Measurements from ENCODE around the gene ERICH6. TPM values are rescaled to one million over a fixed set of nuclear protein-coding genes. Genes with fewer than 3 reads are reported as not detected.

ERICH6 gene
- total RNA-seq, result under 1 TPM in 1 of 2 donors, not detected in 1; 0.18 TPM
- polyA plus RNA-seq, result not detected
- long read RNA-seq, donor 1, partial matches to known transcripts, result 0 of 2 reads
- long read RNA-seq, donor 1, other reads (novel, unspliced or antisense), result 2 of 2 reads
- long read RNA-seq, donor 2, result 0 reads

DNA sequence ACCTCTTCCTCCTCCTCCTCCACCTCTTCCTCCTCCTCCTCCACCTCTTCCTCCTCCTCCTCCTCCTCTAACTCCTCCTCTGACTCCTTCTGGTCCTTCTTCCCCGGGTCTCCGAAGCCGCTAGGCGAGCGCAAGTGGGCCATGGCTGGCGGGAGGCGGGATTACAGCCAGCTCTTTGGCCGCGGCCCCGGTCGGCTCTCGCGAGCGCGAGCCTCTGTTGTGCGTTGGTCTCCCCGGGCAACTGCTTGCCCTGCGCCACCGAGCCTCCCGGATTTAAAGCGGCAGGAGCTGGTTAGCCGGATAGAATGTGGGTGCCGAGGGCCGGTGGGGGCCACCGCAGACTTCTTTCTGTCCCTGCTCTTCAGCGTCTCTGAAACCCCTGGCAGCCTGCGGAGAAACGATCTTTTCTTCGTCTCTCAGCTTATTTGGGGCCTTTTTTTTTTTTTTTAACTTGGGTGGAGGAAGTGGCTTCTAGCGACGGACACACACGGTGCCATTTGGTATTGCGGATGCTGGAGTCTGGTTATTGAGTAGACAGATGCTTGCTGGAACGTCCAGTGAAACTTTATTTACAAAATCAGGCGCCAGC is at the start of gene ERICH6:
Gene ERICH6, minus strand, starts transcription at position 165 of the 589 bp plus-strand sequence. Its CDS starts 22 bp downstream, at position 143.
- H3K4me3 ChIP-seq (ENCODE audit: low read length in 2 of 2), result peak within 1 kb of the TSS; percentile 23 to 86
- no peaks in the 10 kb centered on the region for H3K9me3 ChIP-seq (ENCODE audit: control insufficient read depth, low read length)
- no peaks in the 10 kb centered on the region for H3K4me1 ChIP-seq (ENCODE audit: control insufficient read depth in 1 of 2, insufficient read depth in 2 of 2, low read length in 2 of 2)
- DNase-seq (peak; percentile 96 to 97), ATAC-seq (ENCODE audit: low FRiP score) (peak; percentile 98)
- WGBS, 2 donors, result 0% methylated on average over 33 to 35 of the region's 35 CpGs
- H3K27me3 ChIP-seq (ENCODE audit: control insufficient read depth in 1 of 2, insufficient read depth in 2 of 2, low read length in 1 of 2), result no peaks in the 10 kb centered on the region
- intact Hi-C loops (cut with DNase I), result loop anchor here (1.0 to 10.0 kb wide), 3 partner anchors 59 to 159 kb away; partner anchors contain the start of genes EIF2A (in 1 of the 2), SELENOT (in 1 of the 2), SERP1 (in 1 of the 2) and SIAH2 (in 1 of the 2)
- peak within 1 kb of the TSS in 1 of 2 donors; percentile 62 for H3K27ac ChIP-seq (ENCODE audit: low read depth in 1 of 2, low read length in 2 of 2)
- H3K36me3 ChIP-seq (ENCODE audit: control insufficient read depth in 1 of 2, insufficient read depth in 2 of 2, low read length in 1 of 2), result no peaks in the 10 kb centered on the region

GRCh38 chr3:150751781-150752263 is 48.1 kb upstream of the ERICH6 start:
- H3K27me3 ChIP-seq (ENCODE audit: control insufficient read depth in 1 of 2, insufficient read depth in 2 of 2, low read length in 1 of 2), result no peaks in the 10 kb centered on the region
- no peak overlapping the region for H3K4me3 ChIP-seq (ENCODE audit: low read length in 2 of 2)
- intact Hi-C loops (cut with DNase I), result no loop called here
- H3K9me3 ChIP-seq (ENCODE audit: control insufficient read depth, low read length), result peaks cover 1% of the 10 kb centered on the region
- H3K27ac ChIP-seq (ENCODE audit: low read depth in 1 of 2, low read length in 2 of 2), result no peak overlapping the region
- ATAC-seq (ENCODE audit: low FRiP score) (no peak), DNase-seq (no peak)
- WGBS, 2 donors, result 76 to 77% methylated on average over 2 of the region's 2 CpGs
- peaks cover 5 to 9% of the 10 kb centered on the region in 2 donors for H3K4me1 ChIP-seq (ENCODE audit: control insufficient read depth in 1 of 2, insufficient read depth in 2 of 2, low read length in 2 of 2)
- H3K36me3 ChIP-seq (ENCODE audit: control insufficient read depth in 1 of 2, insufficient read depth in 2 of 2, low read length in 1 of 2), result peaks cover 0 to 2% of the 10 kb centered on the region in 2 donors

DNA sequence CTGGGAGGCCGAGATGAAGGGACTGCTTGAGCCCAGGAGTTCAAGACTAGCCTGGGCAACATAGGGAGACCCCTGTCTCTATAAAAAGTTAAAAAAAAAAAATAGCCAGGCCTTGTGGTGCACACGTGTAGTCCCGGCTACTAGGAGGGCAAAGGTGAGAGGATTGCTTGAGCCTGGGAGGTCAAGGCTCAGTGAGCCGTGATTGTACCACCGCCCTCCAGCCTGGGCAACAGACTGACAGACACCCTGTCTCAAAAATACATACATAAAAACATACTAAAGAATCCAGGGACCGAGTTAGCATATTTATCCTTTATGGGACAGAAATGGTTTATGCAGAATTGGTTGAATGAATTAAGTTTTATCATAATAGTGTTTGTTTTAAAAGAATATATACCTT is 45.5 kb upstream of the ERICH6 start:
- WGBS, 2 donors, result 64 to 72% methylated on average over 6 of the region's 6 CpGs
- no peak overlapping the region for H3K27ac ChIP-seq (ENCODE audit: low read depth in 1 of 2, low read length in 2 of 2)
- peaks cover 2 to 5% of the 10 kb centered on the region in 2 donors for H3K4me1 ChIP-seq (ENCODE audit: control insufficient read depth in 1 of 2, insufficient read depth in 2 of 2, low read length in 2 of 2)
- no peak for ATAC-seq (ENCODE audit: low FRiP score)
- intact Hi-C loops (cut with DNase I), result no loop called here
- peaks cover 0 to 2% of the 10 kb centered on the region in 2 donors for H3K36me3 ChIP-seq (ENCODE audit: control insufficient read depth in 1 of 2, insufficient read depth in 2 of 2, low read length in 1 of 2)
- no peak overlapping the region for H3K4me3 ChIP-seq (ENCODE audit: low read length in 2 of 2)
- no peaks in the 10 kb centered on the region for H3K27me3 ChIP-seq (ENCODE audit: control insufficient read depth in 1 of 2, insufficient read depth in 2 of 2, low read length in 1 of 2)
- DNase-seq, result no peak
- peaks cover 1% of the 10 kb centered on the region for H3K9me3 ChIP-seq (ENCODE audit: control insufficient read depth, low read length)

GRCh38 chr3:150748684-150749047 is 44.9 kb upstream of the ERICH6 start:
- DNase-seq (no peak), ATAC-seq (ENCODE audit: low FRiP score) (no peak)
- peaks cover 2 to 5% of the 10 kb centered on the region in 2 donors for H3K4me1 ChIP-seq (ENCODE audit: control insufficient read depth in 1 of 2, insufficient read depth in 2 of 2, low read length in 2 of 2)
- intact Hi-C loops (cut with DNase I), result no loop called here
- H3K36me3 ChIP-seq (ENCODE audit: control insufficient read depth in 1 of 2, insufficient read depth in 2 of 2, low read length in 1 of 2), result peaks cover 0 to 2% of the 10 kb centered on the region in 2 donors
- no peaks in the 10 kb centered on the region for H3K27me3 ChIP-seq (ENCODE audit: control insufficient read depth in 1 of 2, insufficient read depth in 2 of 2, low read length in 1 of 2)
- H3K9me3 ChIP-seq (ENCODE audit: control insufficient read depth, low read length), result peaks cover 1% of the 10 kb centered on the region
- H3K4me3 ChIP-seq (ENCODE audit: low read length in 2 of 2), result no peak overlapping the region
- H3K27ac ChIP-seq (ENCODE audit: low read depth in 1 of 2, low read length in 2 of 2), result no peak overlapping the region
- 52 to 62% methylated on average over 1 of the region's 1 CpG for WGBS, 2 donors

GRCh38 chr3:150747886-150748683 is 44.4 kb upstream of the ERICH6 start:
- Histone ChIP-seq H3K9me3 (ENCODE audit: control insufficient read depth, low read length) (peaks cover 1% of the 10 kb centered on the region), H3K4me3 (ENCODE audit: low read length in 2 of 2) (no peak overlapping the region), H3K27me3 (ENCODE audit: control insufficient read depth in 1 of 2, insufficient read depth in 2 of 2, low read length in 1 of 2) (no peaks in the 10 kb centered on the region), H3K4me1 (ENCODE audit: control insufficient read depth in 1 of 2, insufficient read depth in 2 of 2, low read length in 2 of 2) (peaks cover 5 to 7% of the 10 kb centered on the region in 2 donors), H3K27ac (ENCODE audit: low read depth in 1 of 2, low read length in 2 of 2) (no peak overlapping the region), H3K36me3 (ENCODE audit: control insufficient read depth in 1 of 2, insufficient read depth in 2 of 2, low read length in 1 of 2) (peaks cover 0 to 2% of the 10 kb centered on the region in 2 donors)
- intact Hi-C loops (cut with DNase I), result no loop called here
- ATAC-seq (ENCODE audit: low FRiP score) (no peak), DNase-seq (no peak)
- 90 to 94% methylated on average over 5 of the region's 5 CpGs for WGBS, 2 donors

DNA sequence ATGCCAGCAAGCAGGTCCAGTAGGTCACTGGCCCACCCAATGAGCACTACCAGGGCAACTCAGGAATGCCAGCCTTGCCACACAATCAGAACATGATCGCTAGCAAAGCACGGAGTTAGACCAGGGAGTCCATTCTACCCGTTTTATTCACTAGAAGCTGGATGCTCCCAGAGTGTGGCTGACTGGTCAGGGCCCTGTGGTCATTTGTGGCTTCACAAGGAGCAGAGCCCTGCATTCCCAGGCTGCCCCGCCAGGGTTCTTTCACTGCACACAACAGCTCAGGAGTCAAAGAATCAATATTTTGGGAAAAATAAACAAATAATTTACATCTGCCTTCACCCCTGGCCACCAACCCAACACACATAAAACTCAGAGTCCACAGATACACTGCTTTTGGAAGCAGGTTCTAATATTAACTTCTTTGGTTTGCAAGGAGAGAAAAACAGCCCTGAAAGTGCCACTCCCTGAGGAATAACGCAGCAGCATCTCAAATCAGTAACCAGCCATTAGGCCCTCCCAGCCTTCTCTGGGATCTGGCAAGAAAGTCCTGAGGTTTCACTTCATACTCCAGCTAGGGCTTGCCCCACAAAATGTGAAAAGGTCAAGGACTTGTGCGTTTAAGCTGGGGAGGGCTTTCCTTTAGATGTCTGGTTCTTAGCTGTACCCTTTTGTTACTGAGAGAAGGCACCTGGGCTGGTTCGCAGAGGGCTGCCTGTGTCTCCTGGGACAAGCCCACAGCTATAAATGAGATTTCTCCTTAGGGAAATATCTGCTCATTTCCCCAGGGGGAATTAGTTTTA is 43.3 kb upstream of the ERICH6 start:
- WGBS, 2 donors, result 77% methylated on average over 7 of the region's 7 CpGs
- H3K9me3 ChIP-seq (ENCODE audit: control insufficient read depth, low read length), result no peaks in the 10 kb centered on the region
- intact Hi-C loops (cut with DNase I), result no loop called here
- H3K4me1 ChIP-seq (ENCODE audit: control insufficient read depth in 1 of 2, insufficient read depth in 2 of 2, low read length in 2 of 2), result peaks cover 5 to 7% of the 10 kb centered on the region in 2 donors
- DNase-seq (no peak), ATAC-seq (ENCODE audit: low FRiP score) (no peak)
- H3K27ac ChIP-seq (ENCODE audit: low read depth in 1 of 2, low read length in 2 of 2), result no peak overlapping the region
- H3K36me3 ChIP-seq (ENCODE audit: control insufficient read depth in 1 of 2, insufficient read depth in 2 of 2, low read length in 1 of 2), result no peaks in the 10 kb centered on the region
- H3K27me3 ChIP-seq (ENCODE audit: control insufficient read depth in 1 of 2, insufficient read depth in 2 of 2, low read length in 1 of 2), result no peaks in the 10 kb centered on the region
- no peak overlapping the region for H3K4me3 ChIP-seq (ENCODE audit: low read length in 2 of 2)

- intact Hi-C loops (cut with DNase I), result no loop called here
- H3K4me3 ChIP-seq (ENCODE audit: low read length in 2 of 2), result no peak overlapping the region
- ATAC-seq (ENCODE audit: low FRiP score) (no peak), DNase-seq (no peak)
- peaks cover 0 to under 1% of the 10 kb centered on the region in 2 donors for H3K36me3 ChIP-seq (ENCODE audit: control insufficient read depth in 1 of 2, insufficient read depth in 2 of 2, low read length in 1 of 2)
- 98 to 100% methylated on average over 3 of the region's 3 CpGs for WGBS, 2 donors
- no peaks in the 10 kb centered on the region for H3K27me3 ChIP-seq (ENCODE audit: control insufficient read depth in 1 of 2, insufficient read depth in 2 of 2, low read length in 1 of 2)
- no peak overlapping the region for H3K27ac ChIP-seq (ENCODE audit: low read depth in 1 of 2, low read length in 2 of 2)
- no peaks in the 10 kb centered on the region for H3K9me3 ChIP-seq (ENCODE audit: control insufficient read depth, low read length)
- peaks cover 5 to 7% of the 10 kb centered on the region in 2 donors for H3K4me1 ChIP-seq (ENCODE audit: control insufficient read depth in 1 of 2, insufficient read depth in 2 of 2, low read length in 2 of 2)
Measured at GRCh38 chr3:150745832-150746231, 42.1 kb upstream of the ERICH6 start.

DNA sequence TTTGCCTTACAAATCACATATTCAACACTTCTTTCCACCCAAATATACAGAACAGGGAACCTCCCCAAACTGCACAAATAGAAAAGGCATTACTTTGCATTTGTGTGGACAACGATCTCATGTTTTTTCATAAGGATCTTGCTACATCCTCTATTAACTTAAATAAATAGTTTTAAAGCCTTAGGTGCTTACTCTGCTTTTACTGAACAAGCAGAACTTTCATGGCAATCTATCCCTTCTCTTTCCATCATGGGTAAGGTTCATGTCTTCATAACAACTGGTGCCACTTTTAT is 41.1 kb upstream of the ERICH6 start:
- no peaks in the 10 kb centered on the region for H3K27me3 ChIP-seq (ENCODE audit: control insufficient read depth in 1 of 2, insufficient read depth in 2 of 2, low read length in 1 of 2)
- H3K9me3 ChIP-seq (ENCODE audit: control insufficient read depth, low read length), result no peaks in the 10 kb centered on the region
- 21 to 33% methylated on average over 1 of the region's 1 CpG for WGBS, 2 donors
- peaks cover 5 to 7% of the 10 kb centered on the region in 2 donors for H3K4me1 ChIP-seq (ENCODE audit: control insufficient read depth in 1 of 2, insufficient read depth in 2 of 2, low read length in 2 of 2)
- peaks cover 0 to 2% of the 10 kb centered on the region in 2 donors for H3K36me3 ChIP-seq (ENCODE audit: control insufficient read depth in 1 of 2, insufficient read depth in 2 of 2, low read length in 1 of 2)
- peak overlapping the region in 1 of 2 donors; percentile 22 for H3K27ac ChIP-seq (ENCODE audit: low read depth in 1 of 2, low read length in 2 of 2)
- ATAC-seq (ENCODE audit: low FRiP score), result no peak
- DNase-seq, result no peak
- no peak overlapping the region for H3K4me3 ChIP-seq (ENCODE audit: low read length in 2 of 2)
- intact Hi-C loops (cut with DNase I), result no loop called here
